Activated CD4-positive, alpha-beta T cell treated with anti-CD3 and anti-CD28 coated beads, Interleukin-2, amount 50 U/mL, for 1 hour (primary cell): ENCODE results near the gene GDF9.

ENCODE experiments used
- DNase-seq: peaks from one replicate; pipeline ENCODE4 v3.0.0-alpha.2; 2020

GDF9 gene

GRCh38 chr5:132866342-132867045 is at the start of gene GDF9, which contains the start of gene UQCRQ:
Gene GDF9 (minus strand): TSS chr5:132866469. CDS start chr5:132864533, 1,936 bp downstream.
Gene UQCRQ (plus strand): TSS chr5:132866642. CDS start chr5:132866882, 240 bp downstream.
- DNase-seq = peak; percentile 83

- no peak for DNase-seq
These were observed 49.4 kb upstream of the GDF9 start for GRCh38 chr5:132915681-132916080.

DNA sequence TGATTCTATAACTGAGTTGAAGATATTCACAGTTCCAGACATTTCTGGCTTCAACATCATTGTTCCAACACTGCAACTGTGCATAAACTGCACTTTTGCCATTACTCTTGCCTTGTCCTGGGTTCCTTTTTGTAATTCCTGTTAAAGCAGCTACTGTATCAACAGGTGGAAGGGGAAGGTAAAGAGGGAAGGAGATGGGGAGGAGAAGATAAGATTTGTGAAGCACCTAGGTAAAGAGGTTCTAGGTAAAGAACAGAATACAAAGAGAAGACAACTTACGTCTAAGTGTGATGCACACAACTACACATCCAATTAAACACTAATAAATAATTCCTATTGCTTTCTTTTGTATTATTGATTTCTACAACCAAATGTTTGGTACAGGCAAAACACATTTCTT is 43.4 kb upstream of the GDF9 start:
- DNase-seq = no peak

DNA sequence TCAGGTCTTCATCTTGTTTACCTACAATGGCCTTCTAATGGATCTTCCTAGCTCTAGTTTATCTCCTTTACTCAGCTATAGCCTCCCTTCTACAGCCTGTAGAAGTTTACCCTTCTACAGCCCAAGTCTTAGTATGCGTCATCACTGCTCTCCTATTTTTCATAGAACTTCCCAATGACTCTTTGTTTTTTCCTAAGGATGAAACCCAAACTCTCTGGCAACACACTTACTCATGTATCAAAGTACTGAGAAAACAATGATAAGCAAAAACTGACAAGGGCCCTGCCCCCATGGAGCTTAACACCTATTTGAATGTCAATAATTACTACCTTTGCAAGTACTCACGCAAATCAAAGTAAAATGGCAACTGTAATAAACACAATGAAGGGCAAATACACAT is 40.9 kb upstream of the GDF9 start:
- no peak for DNase-seq

DNA sequence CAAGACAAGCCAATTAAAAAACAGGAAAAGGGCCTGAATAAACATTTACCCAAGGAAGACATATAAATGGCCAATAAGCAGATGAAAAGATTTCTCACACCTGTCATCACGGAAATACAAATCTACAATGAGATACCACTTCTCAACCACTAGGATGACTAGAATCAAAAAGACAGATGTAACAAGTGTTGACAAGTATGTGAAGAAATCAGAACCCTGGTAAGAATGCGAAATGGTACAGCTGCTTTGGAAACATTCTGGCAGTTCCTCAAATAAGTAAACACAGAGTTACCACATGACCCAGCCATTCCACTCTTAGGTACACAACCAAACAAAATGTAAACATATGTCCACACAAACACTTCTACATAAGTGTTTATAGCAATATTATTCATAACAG is 39.7 kb upstream of the GDF9 start:
- DNase-seq = no peak

- DNase-seq = no peak
These were observed 35.5 kb upstream of the GDF9 start for GRCh38 chr5:132901730-132902129.

DNA sequence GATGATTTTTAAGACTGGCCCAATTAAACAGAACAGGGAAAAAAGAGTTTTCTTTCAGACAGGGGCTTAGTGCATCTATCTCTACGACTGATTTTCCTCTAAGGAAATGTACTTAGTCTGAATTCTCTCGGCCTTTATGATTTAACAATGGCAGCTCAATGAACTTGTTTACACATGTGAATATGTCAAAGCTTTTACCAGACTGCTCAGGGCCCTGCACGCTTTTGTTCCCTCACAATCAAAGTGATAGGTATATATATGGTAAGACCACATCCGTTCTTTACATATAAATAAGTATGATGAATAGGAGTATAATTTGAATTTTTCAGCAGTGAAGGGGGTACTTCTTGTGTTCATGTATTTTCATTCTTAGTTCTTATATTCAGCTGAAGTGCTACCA is 34.8 kb upstream of the GDF9 start:
- DNase-seq = no peak

DNA sequence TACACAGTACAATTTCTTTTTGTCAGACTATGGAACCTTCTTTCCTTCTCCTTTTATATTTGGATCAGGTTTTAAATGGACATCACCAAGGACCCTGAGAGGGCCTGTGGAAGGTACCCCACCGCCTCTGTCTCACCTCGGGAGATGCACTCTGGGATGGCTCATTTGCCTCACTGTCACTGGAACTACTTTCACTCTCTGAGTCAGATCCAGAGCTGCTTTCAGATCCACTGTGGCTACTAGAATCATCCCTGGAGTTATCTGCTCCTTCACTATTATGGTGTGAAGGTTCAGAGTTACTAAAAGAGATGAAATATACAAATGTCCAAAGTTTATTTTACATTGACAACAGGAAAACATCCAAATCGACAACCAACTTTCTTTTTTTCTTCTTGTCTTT is 31.8 kb upstream of the GDF9 start:
- DNase-seq = no peak

DNA sequence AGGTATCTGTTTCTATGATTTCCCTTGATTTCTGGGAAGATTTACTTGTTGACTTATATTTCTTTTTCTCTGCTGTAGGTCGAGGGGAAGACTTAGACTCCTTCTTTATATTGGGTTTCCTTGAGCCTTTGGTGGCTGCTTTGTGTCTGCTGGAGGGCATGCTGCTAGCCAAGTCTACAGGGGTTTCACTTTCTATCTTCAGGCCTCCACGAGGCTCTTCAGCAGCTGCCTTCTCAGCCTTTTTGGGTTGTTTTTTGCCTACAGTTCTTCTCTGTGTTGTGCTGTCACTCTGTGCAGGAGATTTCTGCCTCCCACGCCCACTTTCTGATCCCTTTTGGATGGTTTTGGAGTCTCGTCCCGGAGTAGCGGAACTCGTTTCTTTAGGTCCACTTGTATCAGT is 30.4 kb upstream of the GDF9 start:
- DNase-seq = no peak

- DNase-seq = no peak
These were observed 29.5 kb upstream of the GDF9 start for GRCh38 chr5:132895719-132896305.

DNA sequence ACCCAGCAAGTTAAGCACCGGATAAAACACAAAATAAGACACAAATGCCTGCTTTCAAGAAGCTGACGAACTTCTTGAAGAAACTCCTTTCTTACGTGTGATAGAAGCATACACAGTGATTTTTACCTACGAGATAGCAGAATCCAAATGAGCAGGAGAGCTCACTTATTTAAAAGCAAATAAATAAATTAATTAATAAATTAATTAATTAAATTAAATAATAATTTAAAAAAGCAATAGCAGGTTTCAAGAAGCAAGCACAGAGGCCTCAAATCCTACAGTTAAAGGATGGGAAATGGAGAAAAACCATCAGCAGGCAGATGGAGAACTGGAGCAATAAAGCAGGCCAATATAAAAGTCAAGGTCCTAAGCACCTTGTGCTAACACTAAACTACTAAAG is 24.5 kb upstream of the GDF9 start:
- DNase-seq = no peak

GRCh38 chr5:132889501-132889900 is 23.2 kb upstream of the GDF9 start:
- DNase-seq = no peak

GRCh38 chr5:132887283-132887682 is 21.0 kb upstream of the GDF9 start:
- DNase-seq = no peak

DNA sequence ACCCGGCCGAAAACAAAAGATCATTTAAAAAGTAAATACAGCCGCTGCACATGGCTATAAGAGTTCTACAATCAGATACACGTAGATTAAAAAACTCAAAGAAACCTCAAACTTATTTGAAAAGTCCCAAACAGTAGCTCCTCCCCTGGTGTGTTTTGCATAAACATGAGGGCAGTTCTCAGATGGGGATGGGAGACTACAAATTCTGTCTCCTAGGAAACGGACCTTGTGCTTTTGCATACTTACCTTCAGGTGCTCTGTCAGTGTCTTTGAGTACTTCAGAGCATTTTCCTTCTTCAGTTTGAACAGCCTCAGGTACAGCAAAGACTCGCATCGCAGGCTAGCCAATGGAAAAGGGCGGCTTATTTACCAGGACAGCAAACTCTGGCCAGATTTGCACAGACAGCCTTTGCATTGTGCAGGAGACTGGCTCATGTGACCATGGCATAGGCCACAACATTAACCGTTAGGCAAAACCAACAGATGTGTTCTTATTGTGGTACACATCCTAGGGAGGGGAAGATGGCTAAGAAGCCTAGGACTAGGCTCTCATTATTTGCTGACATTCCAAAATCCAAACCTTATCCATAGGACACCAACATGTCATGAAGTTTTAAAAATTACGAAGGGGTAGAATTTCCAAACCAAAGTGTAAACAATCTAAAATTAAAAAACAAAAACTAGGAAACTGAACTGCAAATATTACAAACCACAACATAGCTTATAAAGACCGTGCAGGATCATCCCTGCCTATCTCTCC is 20.0 kb upstream of the GDF9 start:
- no peak for DNase-seq

DNA sequence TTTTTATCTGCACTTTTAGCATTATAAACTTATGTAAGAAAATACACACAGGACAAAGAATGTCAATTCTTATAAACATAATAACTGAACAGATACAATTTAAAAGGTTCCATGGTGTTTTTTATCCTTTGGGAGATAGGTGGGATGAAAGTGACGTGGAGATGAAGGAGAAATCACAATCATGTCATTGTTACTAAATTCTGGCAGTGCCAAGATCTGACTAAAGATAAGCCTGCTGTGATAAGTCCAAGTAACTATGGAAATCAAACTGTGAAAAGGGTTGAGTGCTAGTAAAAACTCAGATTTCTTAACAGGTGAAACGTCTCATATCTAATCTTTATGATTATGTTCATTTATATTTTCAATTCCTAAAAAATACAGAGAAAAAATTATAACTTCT is 18.3 kb upstream of the GDF9 start:
- no peak for DNase-seq

DNA sequence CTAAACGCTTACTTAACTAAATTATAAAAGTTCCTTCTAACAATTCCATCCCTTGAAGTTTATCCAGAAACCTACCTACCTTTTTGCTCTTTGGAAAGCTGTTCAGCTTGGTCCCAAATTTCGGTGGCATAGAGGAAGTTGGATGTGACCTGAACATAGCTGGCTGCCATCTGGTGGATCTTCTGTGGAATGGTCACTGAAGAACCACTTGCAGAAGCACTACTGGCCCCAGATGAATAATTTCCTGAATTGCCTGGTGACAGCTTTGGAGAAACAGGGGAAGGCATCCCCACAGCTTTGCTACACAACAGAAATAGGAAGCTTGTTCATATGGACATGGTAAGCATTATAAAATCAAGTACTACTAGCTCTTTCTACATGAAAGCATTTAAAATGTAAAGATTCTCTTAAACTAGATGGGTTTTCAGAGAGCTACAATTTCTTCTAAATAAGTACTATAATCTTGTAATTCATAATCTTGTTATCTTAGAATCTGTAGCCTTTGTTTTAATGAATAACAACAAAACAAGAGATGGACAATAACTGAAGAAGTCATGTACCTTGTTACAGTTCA is 17.1 kb upstream of the GDF9 start:
- DNase-seq = peak; percentile 13

- no peak for DNase-seq
These were observed 11.7 kb upstream of the GDF9 start for GRCh38 chr5:132877938-132878337.

GRCh38 chr5:132877466-132877865 is 11.2 kb upstream of the GDF9 start:
- DNase-seq = no peak

DNA sequence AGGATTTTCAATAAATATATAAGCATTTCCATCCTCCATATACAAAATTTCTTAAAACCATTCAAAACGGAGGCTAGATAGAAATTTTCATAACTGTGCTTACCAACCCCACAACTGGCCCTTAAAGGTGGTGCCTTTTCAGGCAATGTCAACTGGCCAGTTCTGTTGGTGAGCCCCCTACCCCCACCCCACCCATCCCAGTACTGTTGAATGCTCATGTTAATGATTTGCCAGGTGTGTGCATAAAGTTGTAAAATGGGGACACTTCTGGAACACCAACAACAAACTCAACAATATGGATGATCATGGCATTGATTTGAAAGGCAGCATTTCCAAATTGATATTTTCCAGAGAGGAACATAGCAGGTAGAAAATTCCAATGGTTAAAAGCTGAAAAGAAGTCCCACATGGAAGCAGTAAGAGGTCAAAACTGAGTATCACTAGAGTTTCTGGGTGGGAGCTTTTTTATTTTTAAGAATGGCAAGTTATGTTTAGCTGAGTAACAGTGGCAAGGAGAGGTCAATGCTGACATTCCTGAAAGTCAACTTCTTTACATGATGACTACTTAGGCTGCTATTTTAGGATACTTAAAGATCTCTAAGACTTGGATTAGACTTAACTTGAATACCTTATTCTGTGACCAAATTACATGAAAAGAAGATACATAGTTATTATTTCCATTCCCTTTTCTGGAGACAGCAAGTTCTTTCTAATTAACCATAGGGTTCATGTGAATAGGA is 9.9 kb upstream of the GDF9 start:
- no peak for DNase-seq

GRCh38 chr5:132873930-132874271 is 7.6 kb upstream of the GDF9 start:
- no peak for DNase-seq

DNA sequence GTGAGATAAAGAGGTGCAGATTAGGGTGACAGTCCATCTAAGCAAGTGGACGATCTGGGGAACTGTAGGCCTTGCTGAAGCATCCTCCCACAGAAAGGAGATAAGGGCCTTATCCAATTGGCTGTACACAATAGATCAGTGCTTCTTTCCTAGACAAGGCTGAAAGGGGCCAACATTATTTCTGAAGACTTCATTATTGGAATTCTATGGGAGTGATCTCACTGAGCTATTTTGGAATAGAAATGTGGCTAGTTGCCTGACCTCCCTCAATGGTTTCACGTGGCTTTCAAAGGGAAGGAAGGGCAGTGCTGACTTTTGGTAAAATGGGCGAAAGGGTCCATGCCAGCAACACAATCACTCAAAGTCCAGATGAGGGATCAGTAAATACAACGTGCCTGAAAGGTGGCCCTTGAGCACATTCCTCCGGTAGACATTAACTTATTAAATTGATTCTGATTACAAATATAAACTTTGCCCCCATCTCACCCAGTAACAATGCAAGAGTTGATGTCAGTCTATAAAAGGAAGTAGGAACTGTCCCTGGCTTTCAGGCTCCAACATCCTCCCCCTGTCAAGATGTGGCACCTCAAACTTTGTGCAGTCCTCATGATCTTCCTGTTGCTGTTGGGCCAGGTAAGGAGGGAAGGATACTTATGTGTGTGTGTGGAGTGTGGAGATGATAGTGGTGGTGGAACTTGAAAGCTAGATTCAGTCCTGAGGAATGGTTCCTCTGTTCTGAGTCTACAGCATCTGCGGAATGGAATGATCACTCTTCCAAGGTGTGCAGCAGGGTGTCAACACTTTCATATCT is 7.1 kb upstream of the GDF9 start, which contains the start of gene LEAP2:
Gene LEAP2 (plus strand): TSS at position 550 of the 811 bp plus-strand sequence. CDS start 27 bp downstream, at position 577.
- no peak for DNase-seq

DNA sequence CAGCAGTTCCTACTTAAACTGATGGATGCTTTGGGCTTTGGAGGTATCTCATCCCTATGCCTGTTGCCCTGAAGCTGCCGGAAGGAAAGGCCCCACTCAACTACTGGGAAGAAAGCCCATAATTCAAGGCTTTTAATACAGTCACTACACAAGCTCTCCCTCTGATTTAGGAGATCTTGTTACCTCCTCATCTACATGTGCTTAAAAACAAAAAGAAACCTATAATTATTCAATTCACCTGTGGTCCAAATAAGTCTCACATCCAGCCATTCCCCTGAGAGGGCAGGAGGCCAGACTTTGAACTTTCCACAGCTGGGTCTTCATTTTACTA is 6.5 kb upstream of the GDF9 start:
- DNase-seq = no peak
